Stimulated activated memory B cell treated with anti-CD40 and anti-IgM and Interleukin-4, amounts not matched to agents 10 μg/mL and 1 μg/mL and 100 μg/mL, for 72 hours (primary cell): Measurements from ENCODE around the gene SNX33.
"Not testable (repeated sequence)": the region's sequence is repeated elsewhere in the genome, so short reads cannot be mapped to it uniquely, and the experiment has no call there.

ENCODE experiments used
- ATAC-seq: fragments of 150-1000 bp; cut with Tn5 transposase; 2 replicates; pipeline ENCODE4 v1.10.0; 2021
- H3K27ac Mint-ChIP-seq: one replicate; pipeline ENCODE4 v1.8.0; 2022; ENCODE audit warnings: mild to moderate bottlenecking, mixed read lengths
- H3K27me3 Mint-ChIP-seq: one replicate; pipeline ENCODE4 v1.8.0; 2022; ENCODE audit warnings: mixed read lengths
- H3K36me3 Mint-ChIP-seq: one replicate; pipeline ENCODE4 v1.8.0; 2022; ENCODE audit warnings: mixed read lengths
- H3K4me1 Mint-ChIP-seq: one replicate; pipeline ENCODE4 v1.8.0; 2022; ENCODE audit warnings: mixed read lengths
- H3K4me3 Mint-ChIP-seq: one replicate; pipeline ENCODE4 v1.8.0; 2022; ENCODE audit warnings: mild to moderate bottlenecking, moderate library complexity, mixed read lengths
- H3K9me3 Mint-ChIP-seq: one replicate; pipeline ENCODE4 v1.8.0; 2022; ENCODE audit warnings: mixed read lengths

Gene SNX33

GRCh38 chr15:75666823-75667501, 19.2 kb downstream of the SNX33 start:
- H3K36me3 Mint-ChIP-seq: no peaks in the 10 kb centered on the region
- H3K27ac Mint-ChIP-seq: no peak overlapping the region
- no peak for ATAC-seq

GRCh38 chr15:75669191-75669878, 21.6 kb downstream of the SNX33 start:
- H3K36me3 Mint-ChIP-seq: no peaks in the 10 kb centered on the region
- H3K9me3 Mint-ChIP-seq: no peaks in the 10 kb centered on the region
- ATAC-seq: no peak
- H3K4me3 Mint-ChIP-seq: no peak overlapping the region
- H3K27me3 Mint-ChIP-seq: peaks cover 22% of the 10 kb centered on the region
- no peak overlapping the region for H3K27ac Mint-ChIP-seq
- H3K4me1 Mint-ChIP-seq: no peaks in the 10 kb centered on the region

More at GRCh38 chr15:75666823-75667501, 19.2 kb downstream of the SNX33 start:
- H3K9me3 Mint-ChIP-seq: no peaks in the 10 kb centered on the region
- H3K4me3 Mint-ChIP-seq: no peak overlapping the region
- H3K27me3 Mint-ChIP-seq: peaks cover 22% of the 10 kb centered on the region
- H3K4me1 Mint-ChIP-seq: no peaks in the 10 kb centered on the region

GRCh38 chr15:75669879-75670212, 22.1 kb downstream of the SNX33 start:
- Mint-ChIP-seq H3K9me3 (no peaks in the 10 kb centered on the region), H3K27ac (no peak overlapping the region)
- no peak for ATAC-seq

GRCh38 chr15:75671730-75672602, 24.3 kb downstream of the SNX33 start:
- no peaks in the 10 kb centered on the region for H3K4me1 Mint-ChIP-seq
- H3K36me3 Mint-ChIP-seq: no peaks in the 10 kb centered on the region
- H3K27me3 Mint-ChIP-seq: peaks cover 12% of the 10 kb centered on the region
- H3K9me3 Mint-ChIP-seq: no peaks in the 10 kb centered on the region
- ATAC-seq: no peak
- H3K27ac Mint-ChIP-seq: no peak overlapping the region
- no peak overlapping the region for H3K4me3 Mint-ChIP-seq

More at GRCh38 chr15:75669879-75670212, 22.1 kb downstream of the SNX33 start:
- Mint-ChIP-seq H3K4me3 (no peak overlapping the region), H3K27me3 (peaks cover 22% of the 10 kb centered on the region), H3K36me3 (no peaks in the 10 kb centered on the region), H3K4me1 (no peaks in the 10 kb centered on the region)

GRCh38 chr15:75672646-75673425, 25.1 kb downstream of the SNX33 start:
- no peaks in the 10 kb centered on the region for H3K36me3 Mint-ChIP-seq
- ATAC-seq: peak; percentile 34
- H3K9me3 Mint-ChIP-seq: no peaks in the 10 kb centered on the region
- H3K27me3 Mint-ChIP-seq: peaks cover 12% of the 10 kb centered on the region
- H3K27ac Mint-ChIP-seq: no peak overlapping the region
- H3K4me1 Mint-ChIP-seq: peaks cover 2% of the 10 kb centered on the region
- H3K4me3 Mint-ChIP-seq: no peak overlapping the region

- no peak overlapping the region for H3K4me3 Mint-ChIP-seq
- ATAC-seq: peak; percentile 32
- no peak overlapping the region for H3K27ac Mint-ChIP-seq
- no peaks in the 10 kb centered on the region for H3K36me3 Mint-ChIP-seq
- H3K27me3 Mint-ChIP-seq: peaks cover 9% of the 10 kb centered on the region
- peaks cover 6% of the 10 kb centered on the region for H3K4me1 Mint-ChIP-seq
- H3K9me3 Mint-ChIP-seq: no peaks in the 10 kb centered on the region
These were observed 25.9 kb downstream of the SNX33 start for GRCh38 chr15:75673426-75674235.

- peaks cover 5% of the 10 kb centered on the region for H3K27me3 Mint-ChIP-seq
- H3K4me1 Mint-ChIP-seq: peaks cover 6% of the 10 kb centered on the region
- no peak for ATAC-seq
- H3K4me3 Mint-ChIP-seq: no peak overlapping the region
- H3K27ac Mint-ChIP-seq: no peak overlapping the region
- no peaks in the 10 kb centered on the region for H3K36me3 Mint-ChIP-seq
- no peaks in the 10 kb centered on the region for H3K9me3 Mint-ChIP-seq
These were observed 26.7 kb downstream of the SNX33 start for GRCh38 chr15:75674366-75674765.

GRCh38 chr15:75675579-75676404, 28.1 kb downstream of the SNX33 start:
- no peak overlapping the region for H3K4me3 Mint-ChIP-seq
- H3K36me3 Mint-ChIP-seq: no peaks in the 10 kb centered on the region
- H3K4me1 Mint-ChIP-seq: peaks cover 6% of the 10 kb centered on the region
- no peak for ATAC-seq
- no peak overlapping the region for H3K27ac Mint-ChIP-seq
- H3K9me3 Mint-ChIP-seq: no peaks in the 10 kb centered on the region
- H3K27me3 Mint-ChIP-seq: peaks cover 5% of the 10 kb centered on the region

GRCh38 chr15:75676688-75677464, 29.2 kb downstream of the SNX33 start:
- H3K4me1 Mint-ChIP-seq: peaks cover 6% of the 10 kb centered on the region
- H3K9me3 Mint-ChIP-seq: no peaks in the 10 kb centered on the region
- H3K4me3 Mint-ChIP-seq: no peak overlapping the region
- H3K27ac Mint-ChIP-seq: no peak overlapping the region
- H3K36me3 Mint-ChIP-seq: no peaks in the 10 kb centered on the region
- H3K27me3 Mint-ChIP-seq: peaks cover 5% of the 10 kb centered on the region
- ATAC-seq: no peak

GRCh38 chr15:75677465-75678323, 30.0 kb downstream of the SNX33 start:
- no peak for ATAC-seq
- H3K4me1 Mint-ChIP-seq: peaks cover 6% of the 10 kb centered on the region
- no peak overlapping the region for H3K4me3 Mint-ChIP-seq
- H3K9me3 Mint-ChIP-seq: no peaks in the 10 kb centered on the region
- peaks cover 5% of the 10 kb centered on the region for H3K27me3 Mint-ChIP-seq
- no peak overlapping the region for H3K27ac Mint-ChIP-seq
- H3K36me3 Mint-ChIP-seq: no peaks in the 10 kb centered on the region

GRCh38 chr15:75678324-75678690, 30.6 kb downstream of the SNX33 start:
- ATAC-seq, H3K4me1 Mint-ChIP-seq, H3K9me3 Mint-ChIP-seq, H3K4me3 Mint-ChIP-seq, H3K27me3 Mint-ChIP-seq, H3K36me3 Mint-ChIP-seq: not testable (repeated sequence)
- H3K27ac Mint-ChIP-seq: peak overlapping the region; percentile 1

- no peak for ATAC-seq
- peaks cover 4% of the 10 kb centered on the region for H3K27me3 Mint-ChIP-seq
- H3K9me3 Mint-ChIP-seq: no peaks in the 10 kb centered on the region
- no peaks in the 10 kb centered on the region for H3K36me3 Mint-ChIP-seq
- no peak overlapping the region for H3K27ac Mint-ChIP-seq
- H3K4me3 Mint-ChIP-seq: no peak overlapping the region
- H3K4me1 Mint-ChIP-seq: peaks cover 6% of the 10 kb centered on the region
These were observed 32.5 kb downstream of the SNX33 start for GRCh38 chr15:75680007-75680789.
